OCI-LY7 (cell line): ENCODE measurements around the gene MICB. TPM values are rescaled to one million over a fixed set of nuclear protein-coding genes. Genes with fewer than 3 reads are reported as not detected.
"Not testable (repeated sequence)": the region's sequence is repeated elsewhere in the genome, so short reads cannot be mapped to it uniquely, and the experiment has no call there.

Experiments used
- BruUV-seq: library from RNA; stranded (reverse); fragments of 400-500 nt; replicated peaks from 2 replicates; lab custom pipeline; 2021; lab: Mats Ljungman, UMichigan
- CTCF ChIA-PET: fragments of 300-600 bp; sonication (Branson Sonifier 250); formaldehyde crosslinking; loops from one replicate; lab custom pipeline; 2022; ENCODE audit warnings: antibody characterized with exemption; ENCODE audit not compliant: unreplicated experiment; lab: Charles Lee
- POLR2A ChIA-PET: fragments of 300-600 bp; sonication (Branson Sonifier 250); formaldehyde crosslinking; loops from one replicate; lab custom pipeline; 2022; ENCODE audit warnings: antibody characterized with exemption; lab: Charles Lee
- DNase-seq: peaks from one replicate; pipeline ENCODE4 v3.0.0-alpha.2; 2015; ENCODE audit warnings: low spot score
- H2AFZ ChIP-seq: fragments of 200-600 bp; sonication (generic), shearing (Covaris generic); 2 replicates; pipeline ENCODE4 v1.6.1; 2014; ENCODE audit warnings: mild to moderate bottlenecking, antibody characterized with exemption, low read length, moderate library complexity
- H3K27ac ChIP-seq: fragments of 200-600 bp; sonication (generic); 2 replicates; pipeline ENCODE4 v1.5.1; 2014; ENCODE audit warnings: mixed run types, low read depth, mild to moderate bottlenecking, moderate library complexity, low read length, inconsistent platforms; ENCODE audit not compliant: poor library complexity, severe bottlenecking
- H3K36me3 ChIP-seq: fragments of 200-600 bp; sonication (generic); 2 replicates; pipeline ENCODE4 v1.6.1; 2014; ENCODE audit warnings: mild to moderate bottlenecking, antibody characterized with exemption, low read length, moderate library complexity, mixed read lengths; ENCODE audit not compliant: insufficient read depth
- H3K4me1 ChIP-seq: fragments of 200-600 bp; sonication (generic); 2 replicates; pipeline ENCODE4 v1.5.1; 2014; ENCODE audit warnings: mild to moderate bottlenecking, low read length; ENCODE audit not compliant: insufficient read depth, poor library complexity, severe bottlenecking
- H3K4me2 ChIP-seq: fragments of 200-600 bp; sonication (generic); 2 replicates; pipeline ENCODE4 v1.6.1; 2014; ENCODE audit warnings: mild to moderate bottlenecking, low read length
- H3K4me3 ChIP-seq: fragments of 200-600 bp; sonication (generic); 2 replicates; pipeline ENCODE4 v1.5.1; 2014; ENCODE audit warnings: mild to moderate bottlenecking, low read depth, low read length; ENCODE audit not compliant: poor library complexity, severe bottlenecking
- H3K79me2 ChIP-seq: fragments of 200-600 bp; sonication (generic); 2 replicates; pipeline ENCODE4 v1.6.1; 2016; ENCODE audit warnings: low read depth, mild to moderate bottlenecking, low read length, moderate library complexity, mixed read lengths; ENCODE audit not compliant: insufficient read depth
- H3K9me2 ChIP-seq: fragments of 200-600 bp; sonication (generic); 2 replicates; pipeline ENCODE4 v1.6.1; 2016; ENCODE audit warnings: mild to moderate bottlenecking, low read length, mixed read lengths; ENCODE audit not compliant: insufficient read depth
- H3K9me3 ChIP-seq: fragments of 200-600 bp; sonication (generic); 2 replicates; pipeline ENCODE4 v1.6.1; 2014; ENCODE audit warnings: mild to moderate bottlenecking, mixed run types, low read length, mixed read lengths
- H4K20me1 ChIP-seq: fragments of 200-600 bp; sonication (generic); 2 replicates; pipeline ENCODE4 v1.6.1; 2014; ENCODE audit warnings: mild to moderate bottlenecking, antibody characterized with exemption, low read length, moderate library complexity, mixed read lengths; ENCODE audit not compliant: insufficient read depth
- CTCF ChIP-seq: fragments of 200-600 bp; sonication (generic); conservative IDR thresholded peaks from 2 replicates; pipeline ENCODE4 v1.5.1; 2014; ENCODE audit warnings: mild to moderate bottlenecking, antibody characterized with exemption, low read length, moderate library complexity, mixed read lengths
- EZH2phosphoT487 ChIP-seq: fragments of 200-600 bp; sonication (generic); IDR thresholded peaks from 2 replicates; pipeline ENCODE4 v1.6.1; 2018; ENCODE audit warnings: low read depth, borderline replicate concordance, mild to moderate bottlenecking, mixed run types, antibody characterized with exemption, low read length, moderate library complexity, mixed read lengths
- intact Hi-C: fragments of 100-400 bp; cut with micrococcal nuclease; formaldehyde crosslinking; loops from one replicate; pipeline ENCODE4 v1.10.0; 2022; ENCODE audit not compliant: unreplicated experiment
- total RNA-seq, 2 experiments: library from RNA; depleted of rRNA in 1 of 2; stranded (reverse); fragments of >200 nt in 1 of 2; shearing (Covaris generic) in 1 of 2; gene quantifications; 2 replicates each; pipeline ENCODE4 v1.2.3, GENCODE V29; 2014 to 2022

MICB gene
- total RNA-seq, 2 experiments from 2014 or later, result 26.3 to 32.4 TPM

- H3K4me1 ChIP-seq, result no peaks in the 10 kb centered on the region
- no peaks in the 10 kb centered on the region for H4K20me1 ChIP-seq
- no peak overlapping the region for H3K4me3 ChIP-seq
- no peak overlapping the region for H2AFZ ChIP-seq
- no peaks in the 10 kb centered on the region for H3K9me3 ChIP-seq
- BruUV-seq, result no TSS peak
- no peak overlapping the region for H3K27ac ChIP-seq
- intact Hi-C loops, result no loop called here
- no peak for TF ChIP-seq CTCF
- TF ChIP-seq EZH2phosphoT487, result no peak
- no peaks in the 10 kb centered on the region for H3K36me3 ChIP-seq
- POLR2A ChIA-PET, result interaction anchor here (1.1 kb wide), 1 partner anchor 10 kb away, joined by 4 read pairs; no protein-coding TSS in a partner anchor
- CTCF ChIA-PET, result no interaction called here
- H3K79me2 ChIP-seq, result no peaks in the 10 kb centered on the region
- no peaks in the 10 kb centered on the region for H3K9me2 ChIP-seq
- no peak for DNase-seq
- no peak overlapping the region for H3K4me2 ChIP-seq
Measured at GRCh38 chr6:31452859-31453258, 45.1 kb upstream of the MICB start.

- no peak for DNase-seq
- H3K4me2 ChIP-seq, result no peak overlapping the region
- no peaks in the 10 kb centered on the region for H3K79me2 ChIP-seq
- intact Hi-C loops, result no loop called here
- no peak for TF ChIP-seq CTCF
- TF ChIP-seq EZH2phosphoT487, result no peak
- H2AFZ ChIP-seq, result no peak overlapping the region
- H3K9me2 ChIP-seq, result no peaks in the 10 kb centered on the region
- no peak overlapping the region for H3K27ac ChIP-seq
- no peaks in the 10 kb centered on the region for H3K4me1 ChIP-seq
- no peaks in the 10 kb centered on the region for H3K9me3 ChIP-seq
- H4K20me1 ChIP-seq, result no peaks in the 10 kb centered on the region
- CTCF ChIA-PET, result no interaction called here
- POLR2A ChIA-PET, result no interaction called here
- no TSS peak for BruUV-seq
- no peaks in the 10 kb centered on the region for H3K36me3 ChIP-seq
- no peak overlapping the region for H3K4me3 ChIP-seq
Measured at GRCh38 chr6:31453259-31453658, 44.7 kb upstream of the MICB start.

DNA sequence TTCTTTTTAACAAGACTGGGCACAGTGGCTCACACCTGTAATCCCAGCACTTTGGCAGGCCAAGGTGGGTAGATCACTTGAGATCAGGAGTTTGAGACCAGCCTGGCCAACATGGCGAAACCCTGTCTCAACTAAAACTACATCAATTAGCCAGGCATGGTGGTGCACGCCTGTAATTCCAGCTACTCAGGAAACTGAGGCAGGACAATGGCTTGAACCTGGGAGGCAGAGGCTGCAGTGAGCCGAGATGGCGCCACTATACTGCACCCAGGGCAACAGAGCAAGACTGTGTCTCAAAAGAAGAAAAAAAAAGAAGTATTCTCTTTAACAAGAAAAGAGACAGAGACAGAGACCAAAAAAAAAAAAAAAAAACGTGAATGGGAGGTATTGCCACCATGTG lies 38.1 kb upstream of the MICB start:
- POLR2A ChIA-PET, BruUV-seq: not testable (repeated sequence)

More for the DNA sequence above, 38.1 kb upstream of the MICB start:
- H3K79me2 ChIP-seq, intact Hi-C loops, H3K4me3 ChIP-seq, DNase-seq, H4K20me1 ChIP-seq, H3K9me3 ChIP-seq, H3K27ac ChIP-seq, H2AFZ ChIP-seq, CTCF ChIA-PET, H3K9me2 ChIP-seq, H3K4me2 ChIP-seq, H3K36me3 ChIP-seq: not testable (repeated sequence)
- H3K4me1 ChIP-seq, result peaks cover 22% of the 10 kb centered on the region
